H1 (cell line): ENCODE results near the gene NEURL1. TPM values are rescaled to one million over a fixed set of nuclear protein-coding genes. Genes with fewer than 3 reads are reported as not detected.

Experiments used
- CTCF ChIA-PET: fragments of 300-600 bp; sonication (Branson Sonifier 250); formaldehyde crosslinking; loops from one replicate; lab custom pipeline; 2021; ENCODE audit not compliant: partially characterized antibody; lab: Charles Lee
- POLR2A ChIA-PET: fragments of 300-600 bp; sonication (Branson Sonifier 250); formaldehyde crosslinking; loops from one replicate; lab custom pipeline; 2021; ENCODE audit warnings: inconsistent platforms; ENCODE audit not compliant: partially characterized antibody; lab: Charles Lee
- DNase-seq, 2 experiments: peaks; one replicate each; pipeline versions ENCODE4 v3.0.0 to v3.0.0-alpha.2; 2010 to 2022; ENCODE audit warnings: low spot score in 2 of 2, low read depth in 1 of 2, mixed read lengths in 1 of 2
- FAIRE-seq: peaks from 2 replicates; lab custom pipeline; 2011; peaks lifted over from hg19 to GRCh38; lab: Jason Lieb, UNC
- H2AFZ ChIP-seq: 2 replicates; pipeline ENCODE4 v1.8.1; 2012; ENCODE audit warnings: low read length, inconsistent platforms
- H2AK5ac ChIP-seq: 2 replicates; pipeline ENCODE4 v1.6.1; 2013; ENCODE audit warnings: low read depth, low read length
- H2BK120ac ChIP-seq: replicated peaks from 2 replicates; pipeline ENCODE3; 2013; ENCODE audit warnings: low read depth, low read length, inconsistent platforms
- H2BK12ac ChIP-seq: 2 replicates; pipeline ENCODE4 v1.6.1; 2013; ENCODE audit warnings: low read depth, low read length
- H2BK15ac ChIP-seq: 2 replicates; pipeline ENCODE4 v1.6.1; 2013; ENCODE audit warnings: low read length
- H2BK20ac ChIP-seq: 2 replicates; pipeline ENCODE4 v1.6.1; 2013; ENCODE audit warnings: low read length
- H2BK5ac ChIP-seq: 2 replicates; pipeline ENCODE4 v1.6.1; 2013; ENCODE audit warnings: low read depth, low read length
- H3K14ac ChIP-seq: 2 replicates; pipeline ENCODE4 v1.6.1; 2013; ENCODE audit warnings: inconsistent platforms; ENCODE audit not compliant: insufficient read length
- H3K18ac ChIP-seq: 2 replicates; pipeline ENCODE4 v1.6.1; 2013; ENCODE audit warnings: low read length; ENCODE audit errors: extremely low read depth
- H3K23ac ChIP-seq: 2 replicates; pipeline ENCODE4 v1.6.1; 2013; ENCODE audit warnings: inconsistent platforms; ENCODE audit not compliant: insufficient read length
- H3K23me2 ChIP-seq: 2 replicates; pipeline ENCODE4 v1.6.1; 2013; ENCODE audit warnings: low read depth, low read length
- H3K27ac ChIP-seq: 2 replicates; pipeline ENCODE4 v1.6.1; 2011; ENCODE audit warnings: low read depth, low read length, inconsistent platforms
- H3K27me3 ChIP-seq, 4 experiments: replicated peaks in 1 of 4; 1 replicate in 1 of 4; 2 replicates in 3 of 4; pipeline versions ENCODE4 v1.6.1 to v1.8.1; 2011 to 2013; ENCODE audit warnings: low read length in 3 of 4, mild to moderate bottlenecking in 3 of 4, inconsistent platforms in 2 of 4, mixed read lengths in 2 of 4, moderate library complexity in 1 of 4; ENCODE audit not compliant: control insufficient read depth in 3 of 4, insufficient read depth in 3 of 4; ENCODE audit errors: extremely low read depth in 1 of 4
- H3K36me3 ChIP-seq, 4 experiments: 2 replicates each; pipeline versions ENCODE4 v1.6.1 to v1.8.1; 2011 to 2013; ENCODE audit warnings: mild to moderate bottlenecking in 4 of 4, low read length in 3 of 4, moderate library complexity in 2 of 4, control low read depth in 1 of 4, inconsistent platforms in 1 of 4; ENCODE audit not compliant: insufficient read depth in 4 of 4, control insufficient read depth in 2 of 4
- H3K4ac ChIP-seq: replicated peaks from 2 replicates; pipeline ENCODE3; 2013; ENCODE audit warnings: low read length, low read depth, mixed read lengths, inconsistent platforms; ENCODE audit not compliant: insufficient read length
- H3K4me1 ChIP-seq, 4 experiments: replicated peaks in 1 of 4; 1 replicate in 1 of 4; 2 replicates in 3 of 4; pipeline versions ENCODE4 v1.6.1 to v1.8.1; 2011 to 2013; ENCODE audit warnings: low read length in 3 of 4, inconsistent platforms in 2 of 4, mixed read lengths in 1 of 4; ENCODE audit not compliant: insufficient read depth in 4 of 4, control insufficient read depth in 3 of 4
- H3K4me2 ChIP-seq, 2 experiments: 2 replicates each; pipeline versions ENCODE4 v1.6.1 to v1.8.1; 2011 to 2013; ENCODE audit warnings: low read depth in 2 of 2, low read length in 2 of 2, control low read depth in 1 of 2, inconsistent platforms in 1 of 2, mild to moderate bottlenecking in 1 of 2; ENCODE audit not compliant: insufficient read depth in 1 of 2
- H3K4me3 ChIP-seq, 4 experiments: fragments of 200-600, 300-600 bp in 1 of 4; sonication (generic), shearing (Covaris generic), sonication (Bioruptor Twin) in 1 of 4; 2 replicates each; pipeline versions ENCODE4 v1.5.1 to v1.8.1; 2011 to 2016; ENCODE audit warnings: low read length in 4 of 4, low read depth in 3 of 4, control low read depth in 2 of 4, inconsistent platforms in 2 of 4, mild to moderate bottlenecking in 2 of 4, mixed read lengths in 1 of 4, moderate library complexity in 1 of 4; ENCODE audit not compliant: insufficient read depth in 2 of 4; ENCODE audit errors: extremely low read depth in 1 of 4
- H3K56ac ChIP-seq: replicated peaks from 2 replicates; pipeline ENCODE3; 2013; ENCODE audit warnings: low read depth, mild to moderate bottlenecking, mixed read lengths, low read length, inconsistent platforms; ENCODE audit not compliant: insufficient read length
- H3K79me1 ChIP-seq: 2 replicates; pipeline ENCODE4 v1.6.1; 2013; ENCODE audit warnings: low read depth, low read length, control low read depth
- H3K79me2 ChIP-seq, 2 experiments: 2 replicates each; pipeline versions ENCODE4 v1.6.1 to v1.8.1; 2012 to 2013; ENCODE audit warnings: low read length in 2 of 2, mild to moderate bottlenecking in 2 of 2, inconsistent platforms in 1 of 2; ENCODE audit not compliant: insufficient read depth in 2 of 2, control insufficient read depth in 1 of 2
- H3K9ac ChIP-seq, 4 experiments: replicated peaks in 1 of 4; 1 replicate in 1 of 4; 2 replicates in 3 of 4; pipeline versions ENCODE4 v1.6.1 to v1.8.1; 2011 to 2013; ENCODE audit warnings: low read depth in 3 of 4, low read length in 3 of 4, control low read depth in 2 of 4, mild to moderate bottlenecking in 2 of 4, moderate library complexity in 2 of 4, inconsistent platforms in 1 of 4; ENCODE audit errors: extremely low read depth in 1 of 4
- H3K9me3 ChIP-seq, 2 experiments: 2 replicates each; pipeline versions ENCODE4 v1.6.1 to v1.8.1; 2012 to 2013; ENCODE audit warnings: mild to moderate bottlenecking in 2 of 2, moderate library complexity in 2 of 2, control low read depth in 1 of 2, inconsistent platforms in 1 of 2, low read depth in 1 of 2, low read length in 1 of 2, mixed read lengths in 1 of 2; ENCODE audit not compliant: insufficient read depth in 2 of 2
- H4K20me1 ChIP-seq, 2 experiments: replicated peaks in 1 of 2; 2 replicates each; pipeline versions ENCODE3 to v1.8.1; 2011 to 2013; ENCODE audit warnings: inconsistent platforms in 2 of 2, low read length in 2 of 2, mild to moderate bottlenecking in 1 of 2; ENCODE audit not compliant: insufficient read depth in 2 of 2, control insufficient read depth in 1 of 2
- H4K5ac ChIP-seq: 2 replicates; pipeline ENCODE4 v1.6.1; 2013; ENCODE audit warnings: low read length, low read depth, mixed read lengths, inconsistent platforms; ENCODE audit not compliant: insufficient read length
- H4K8ac ChIP-seq: 2 replicates; pipeline ENCODE4 v1.8.0; 2013; ENCODE audit warnings: mild to moderate bottlenecking, moderate library complexity, low read length, inconsistent platforms; ENCODE audit not compliant: insufficient read depth; ENCODE audit errors: extremely low read depth
- H4K91ac ChIP-seq: replicated peaks from 2 replicates; pipeline ENCODE3; 2013; ENCODE audit warnings: low read length, mixed read lengths, inconsistent platforms; ENCODE audit not compliant: insufficient read length
- BACH1 ChIP-seq: IDR thresholded peaks from 2 replicates; pipeline ENCODE4 v1.6.1; 2012; ENCODE audit warnings: low read length, improper control_type of control experiment
- CBX5 ChIP-seq: fragments of 300-800, 300-1000 bp; sonication (generic); IDR thresholded peaks from 2 replicates; pipeline ENCODE4 v1.7.1; 2016; ENCODE audit warnings: antibody characterized with exemption, low read length, low read depth
- CEBPB ChIP-seq: IDR thresholded peaks from 2 replicates; pipeline ENCODE4 v1.6.1; 2012; ENCODE audit warnings: low read depth, low read length
- CREB1 ChIP-seq: IDR thresholded peaks from 2 replicates; pipeline ENCODE4 v1.6.1; 2012; ENCODE audit warnings: inconsistent platforms
- SIRT6 ChIP-seq: IDR thresholded peaks from one replicate; pipeline ENCODE4 v1.7.1; 2012; ENCODE audit warnings: low read length, inconsistent platforms
- SP1 ChIP-seq: IDR thresholded peaks from 2 replicates; pipeline ENCODE4 v1.6.1; 2011; ENCODE audit warnings: low read depth, low read length
- SP2 ChIP-seq: IDR thresholded peaks from 2 replicates; pipeline ENCODE4 v1.6.1; 2012; ENCODE audit warnings: mild to moderate bottlenecking, low read length, inconsistent platforms
- TAF1 ChIP-seq: IDR thresholded peaks from 2 replicates; pipeline ENCODE4 v1.6.1; 2011; ENCODE audit warnings: mild to moderate bottlenecking, low read depth, low read length
- TAF7 ChIP-seq: optimal IDR thresholded peaks from 2 replicates; pipeline ENCODE3; 2011; ENCODE audit warnings: low read depth, mild to moderate bottlenecking, inconsistent platforms, low read length, moderate library complexity, borderline replicate concordance
- TCF12 ChIP-seq: IDR thresholded peaks from 2 replicates; pipeline ENCODE4 v1.6.1; 2011; ENCODE audit warnings: low read depth, mild to moderate bottlenecking, low read length
- WGBS, 2 experiments: shearing (Covaris generic) in 1 of 2; methylation state at CpG; one replicate each; pipeline versions ENCODE4 v1.1.6 to v1.1.7; 2013 to 2015; ENCODE audit warnings: low lambda C conversion rate in 2 of 2, mixed read lengths in 2 of 2, inconsistent platforms in 1 of 2, low coverage in 1 of 2, missing lambda C conversion rate in 1 of 2; ENCODE audit not compliant: insufficient replicate concordance in 2 of 2, insufficient coverage in 1 of 2, insufficient read length in 1 of 2; ENCODE audit errors: extremely low coverage in 1 of 2, missing lambda C conversion rate in 1 of 2; 5-methylcytosine and 5-hydroxymethylcytosine counted together
- polyA plus RNA-seq, 7 experiments: library from polyadenylated mRNA; depleted of rRNA in 3 of 7; stranded (reverse) in 5 of 7; unstranded in 2 of 7; fragments of >200 nt in 5 of 7; fragments of 200-250 nt in 2 of 7; gene quantifications; 1 replicate in 5 of 7; 2 replicates in 1 of 7; 4 replicates in 1 of 7; pipeline versions ENCODE4 v1.2.1 to v1.2.3, GENCODE V29; 2011 to 2013; ENCODE audit warnings: missing spikeins in 2 of 7, mixed read lengths in 2 of 7
- total RNA-seq: library from RNA; stranded (reverse); fragmentation: NEBNext Ultra II Directional; extraction: Animal tissue kit (Norgen Biotek cat#: 25700); gene quantifications from 2 replicates; pipeline ENCODE4 v1.2.1, GENCODE V29; 2021
- TF ChIP-seq, protein P1 (sequence below): IDR thresholded peaks from 2 replicates; pipeline ENCODE4 v1.6.1; 2012; ENCODE audit warnings: low read length, inconsistent platforms
- TF ChIP-seq, protein P2 (sequence below): IDR thresholded peaks from 2 replicates; pipeline ENCODE4 v1.6.1; 2011; ENCODE audit warnings: low read depth, mild to moderate bottlenecking, low read length; ENCODE audit not compliant: insufficient read depth

Gene NEURL1
- total and polyA plus RNA-seq, 2 of the 8 experiments (the other 6 are each of a cell fraction or from before 2014, with no cell fraction given): 0.54 to 0.58 TPM

DNA sequence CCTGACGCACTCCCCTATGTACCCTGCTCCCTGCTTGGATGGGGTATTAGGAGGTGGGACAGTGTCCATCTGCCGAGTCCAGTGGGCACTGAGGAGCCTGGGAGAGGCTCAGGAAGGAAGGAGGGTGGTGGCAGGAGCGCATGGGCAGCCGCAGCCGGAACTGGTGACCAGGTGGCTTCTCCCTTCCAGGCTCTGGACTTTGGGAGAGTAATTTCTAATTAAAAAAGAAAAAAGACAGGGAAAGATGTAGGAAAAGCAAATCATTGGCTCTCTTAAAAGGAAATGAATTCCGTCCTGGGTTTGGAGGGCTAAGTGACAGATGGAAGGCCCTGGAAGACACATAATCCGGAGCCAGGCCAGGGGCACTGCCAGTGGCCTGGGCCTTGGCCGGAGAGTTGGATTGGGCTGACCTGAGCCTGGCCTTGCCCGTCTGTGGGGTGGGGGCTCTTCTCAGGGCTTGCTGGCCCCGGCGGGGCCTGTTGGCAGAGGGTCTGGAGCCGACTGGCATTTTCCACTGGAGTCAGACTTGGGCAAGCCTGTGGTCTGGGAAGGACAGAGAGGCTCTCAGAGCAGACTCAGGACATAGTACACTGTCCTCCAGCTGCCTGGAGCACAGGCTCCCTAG is 63.0 kb downstream of the NEURL1 start:
- no peak overlapping the region for H3K56ac ChIP-seq
- H3K9me3 ChIP-seq: no peaks in the 10 kb centered on the region; a peak in 1 of 4 replicates
- no peak overlapping the region for H2BK15ac ChIP-seq
- H2AFZ ChIP-seq: no peak overlapping the region
- no peak overlapping the region for H3K14ac ChIP-seq
- no peak overlapping the region for H3K4me3 ChIP-seq
- no peaks in the 10 kb centered on the region for H3K36me3 ChIP-seq
- no peak overlapping the region for H4K91ac ChIP-seq
- FAIRE-seq (no peak), DNase-seq (no peak)
- H2BK120ac ChIP-seq: no peak overlapping the region
- H4K5ac ChIP-seq: no peak overlapping the region
- H2BK5ac ChIP-seq: no peak overlapping the region
- H3K27me3 ChIP-seq: peaks cover 0 to 13% (median 10%) of the 10 kb centered on the region in 4 experiments; a peak in 5 of 7 replicates
- peaks cover 0 to 6% (median 0%) of the 10 kb centered on the region in 4 experiments; a peak in 3 of 7 replicates for H3K4me1 ChIP-seq
- no peaks in the 10 kb centered on the region for H3K79me2 ChIP-seq
- H4K8ac ChIP-seq: no peak overlapping the region
- H2BK12ac ChIP-seq: no peak overlapping the region
- no peak overlapping the region for H3K23ac ChIP-seq
- CTCF ChIA-PET: interaction anchor here (0.6 to 3.1 kb wide), 6 partner anchors 7 to 68 kb away, joined by 3 to 14 read pairs (median 4); partner anchors contain the start of gene NEURL1
- H3K18ac ChIP-seq: no peak overlapping the region
- H4K20me1 ChIP-seq: peaks cover 0 to 2% of the 10 kb centered on the region in 2 experiments
- POLR2A ChIA-PET: no interaction called here
- H3K4me2 ChIP-seq: no peak overlapping the region; a peak in 1 of 4 replicates
- no peak overlapping the region for H2AK5ac ChIP-seq
- WGBS, 2 experiments: 91% methylated on average over 12 of the region's 12 CpGs; no CpG with 5 or more reads in 1 of the 2 experiments
- H3K9ac ChIP-seq: no peak overlapping the region
- H3K4ac ChIP-seq: no peak overlapping the region
- no peaks in the 10 kb centered on the region for H3K79me1 ChIP-seq
- H3K23me2 ChIP-seq: peaks cover 3% of the 10 kb centered on the region; the same call in 1 of the 2 replicates
- no peak overlapping the region for H2BK20ac ChIP-seq
- H3K27ac ChIP-seq: no peak overlapping the region
- TF ChIP-seq, protein P1, sequence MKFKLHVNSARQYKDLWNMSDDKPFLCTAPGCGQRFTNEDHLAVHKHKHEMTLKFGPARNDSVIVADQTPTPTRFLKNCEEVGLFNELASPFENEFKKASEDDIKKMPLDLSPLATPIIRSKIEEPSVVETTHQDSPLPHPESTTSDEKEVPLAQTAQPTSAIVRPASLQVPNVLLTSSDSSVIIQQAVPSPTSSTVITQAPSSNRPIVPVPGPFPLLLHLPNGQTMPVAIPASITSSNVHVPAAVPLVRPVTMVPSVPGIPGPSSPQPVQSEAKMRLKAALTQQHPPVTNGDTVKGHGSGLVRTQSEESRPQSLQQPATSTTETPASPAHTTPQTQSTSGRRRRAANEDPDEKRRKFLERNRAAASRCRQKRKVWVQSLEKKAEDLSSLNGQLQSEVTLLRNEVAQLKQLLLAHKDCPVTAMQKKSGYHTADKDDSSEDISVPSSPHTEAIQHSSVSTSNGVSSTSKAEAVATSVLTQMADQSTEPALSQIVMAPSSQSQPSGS: no peak
- TF ChIP-seq TAF7: no peak
- TF ChIP-seq, protein P2, sequence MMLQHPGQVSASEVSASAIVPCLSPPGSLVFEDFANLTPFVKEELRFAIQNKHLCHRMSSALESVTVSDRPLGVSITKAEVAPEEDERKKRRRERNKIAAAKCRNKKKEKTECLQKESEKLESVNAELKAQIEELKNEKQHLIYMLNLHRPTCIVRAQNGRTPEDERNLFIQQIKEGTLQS: no peak
- TF ChIP-seq CEBPB: no peak
- TF ChIP-seq CBX5: no peak
- TF ChIP-seq CREB1: no peak
- no peak for TF ChIP-seq SIRT6
- no peak for TF ChIP-seq SP2
- no peak for TF ChIP-seq SP1
- no peak for TF ChIP-seq BACH1
- TF ChIP-seq TAF1: no peak
- no peak for TF ChIP-seq TCF12
